OCI-LY7 (cell line): ENCODE results near the gene BRSK2.

Experiments
- CTCF ChIP-seq: fragments of 200-600 bp; sonication (generic); conservative IDR thresholded peaks from 2 replicates; pipeline ENCODE4 v1.5.1; 2014; ENCODE audit warnings: mild to moderate bottlenecking, antibody characterized with exemption, low read length, moderate library complexity, mixed read lengths
- EZH2phosphoT487 ChIP-seq: fragments of 200-600 bp; sonication (generic); IDR thresholded peaks from 2 replicates; pipeline ENCODE4 v1.6.1; 2018; ENCODE audit warnings: low read depth, borderline replicate concordance, mild to moderate bottlenecking, mixed run types, antibody characterized with exemption, low read length, moderate library complexity, mixed read lengths

DNA sequence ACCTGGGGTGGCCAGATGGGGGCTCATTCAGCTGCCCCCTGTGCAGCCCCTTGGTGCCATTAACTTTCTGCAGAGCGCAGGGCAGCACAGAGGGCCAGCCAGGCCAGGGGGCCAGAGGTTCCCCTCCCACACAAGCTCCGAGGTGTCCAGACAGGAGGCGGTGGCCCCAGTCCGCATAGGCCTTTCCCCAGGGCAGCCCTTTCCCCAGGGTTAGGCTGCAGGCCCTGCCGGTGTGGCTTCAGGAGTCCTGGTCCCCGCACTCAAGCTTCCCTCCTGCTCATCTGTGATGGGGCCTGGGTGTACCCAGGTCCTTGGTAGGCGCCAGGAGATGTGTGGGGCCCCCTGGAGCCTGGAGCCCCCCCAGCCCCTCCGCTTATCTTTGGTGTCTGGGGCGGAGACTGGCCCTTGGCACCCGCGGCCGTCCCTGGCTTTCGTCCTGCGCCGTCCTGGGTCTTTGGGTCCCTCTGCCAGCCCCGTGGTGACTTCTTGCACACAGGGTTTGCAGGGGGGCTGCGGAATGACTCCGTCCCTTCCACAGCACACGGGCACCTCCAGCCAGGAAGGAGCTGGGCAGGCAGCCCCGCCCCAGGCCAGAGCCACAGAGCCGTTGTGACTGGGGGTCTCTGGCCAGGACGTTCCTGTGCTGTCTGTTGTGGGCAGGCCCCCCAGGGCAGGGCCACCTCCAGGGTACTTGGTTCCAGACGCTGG is 8.9 kb downstream of the BRSK2 start:
- no peak for TF ChIP-seq CTCF
- no peak for TF ChIP-seq EZH2phosphoT487
